Measurements from ENCODE around the gene NUP107.

The NUP107 gene

GRCh38 chr12:68743356-68743755 lies 56.6 kb downstream of the NUP107 start:
- no peak for DNase-seq

DNA sequence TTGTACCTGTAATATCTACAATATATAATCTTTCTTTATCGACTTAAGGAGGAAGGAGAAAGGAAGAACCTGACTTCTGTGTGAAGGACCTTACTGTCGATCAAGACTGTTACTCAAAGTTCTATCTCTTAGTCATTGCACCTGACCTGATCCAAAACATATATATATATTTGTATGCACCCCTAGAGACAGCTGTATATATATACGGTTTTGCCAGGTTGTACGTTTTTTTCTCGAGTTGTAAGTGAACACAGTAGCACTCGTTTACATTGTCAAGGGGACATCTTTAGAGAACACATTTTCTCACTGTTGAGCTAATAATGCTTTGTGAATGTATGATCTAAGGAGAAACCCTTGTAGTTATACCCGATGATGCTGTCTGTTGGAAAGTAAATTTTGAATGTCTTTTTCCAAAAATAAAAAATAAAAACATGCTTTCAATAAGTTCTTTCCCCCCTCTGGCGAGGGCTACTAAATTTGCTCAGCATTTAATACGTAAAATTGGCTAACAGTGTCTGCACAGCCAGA lies 58.7 kb downstream of the NUP107 start:
- DNase-seq = no peak

DNA sequence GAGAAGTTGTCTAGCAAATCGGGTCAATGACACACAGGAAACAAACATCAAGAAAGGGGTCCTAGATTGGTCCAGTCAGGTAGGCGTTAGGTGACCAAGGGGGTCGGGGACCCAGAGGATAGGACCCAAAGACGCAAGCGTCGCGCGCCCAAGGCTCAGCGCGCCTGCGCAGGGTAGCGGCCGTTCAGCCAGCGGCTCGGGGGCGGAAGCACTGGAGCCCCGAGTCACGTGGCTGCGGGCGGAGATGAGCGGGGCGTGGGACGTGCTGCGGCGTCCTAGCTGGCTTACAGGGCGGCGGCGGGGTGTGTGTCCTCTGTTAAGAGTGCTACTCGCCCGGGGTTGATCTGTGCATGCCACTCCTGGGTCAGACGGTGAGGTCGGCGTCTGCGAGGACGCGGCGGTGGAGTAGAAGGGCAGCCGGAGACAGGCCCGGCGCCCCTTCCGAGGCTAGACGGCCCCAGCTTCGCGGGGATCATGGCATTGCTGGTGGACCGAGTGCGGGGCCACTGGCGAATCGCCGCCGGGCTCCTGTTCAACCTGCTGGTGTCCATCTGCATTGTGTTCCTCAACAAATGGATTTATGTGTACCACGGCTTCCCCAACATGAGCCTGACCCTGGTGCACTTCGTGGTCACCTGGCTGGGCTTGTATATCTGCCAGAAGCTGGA lies 59.3 kb downstream of the NUP107 start, which contains the start of gene SLC35E3:
TSS of gene SLC35E3 (plus strand) at position 273 of the 668 bp plus-strand sequence. CDS start at position 475, 202 bp downstream.
- DNase-seq = peak; percentile 83 to 90

DNA sequence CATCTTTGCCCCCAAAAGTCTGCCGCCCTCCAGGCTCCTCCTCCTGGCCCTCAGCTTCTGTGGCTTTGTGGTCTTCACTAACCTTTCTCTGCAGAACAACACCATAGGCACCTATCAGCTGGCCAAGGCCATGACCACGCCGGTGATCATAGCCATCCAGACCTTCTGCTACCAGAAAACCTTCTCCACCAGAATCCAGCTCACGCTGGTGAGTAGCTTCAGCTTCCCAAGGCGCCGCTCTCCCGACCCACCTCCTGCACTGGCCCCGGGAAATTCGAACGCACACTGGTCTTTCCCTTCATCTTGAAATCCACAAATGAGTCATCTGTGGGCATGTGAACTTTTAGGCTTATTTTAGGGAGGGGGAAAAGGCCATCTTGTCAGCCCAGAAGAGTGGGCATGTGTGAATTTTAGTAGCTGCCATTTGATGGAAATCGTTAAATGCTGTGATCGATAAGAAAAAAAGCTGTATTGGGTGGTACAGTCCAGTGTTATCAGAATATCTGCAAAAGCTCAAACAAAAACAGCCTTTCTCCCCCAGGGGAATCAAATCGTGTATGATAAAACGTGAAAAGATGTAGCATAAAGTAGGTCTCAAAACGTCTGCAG lies 59.9 kb downstream of the NUP107 start:
- DNase-seq = peak; percentile 19 to 27

DNA sequence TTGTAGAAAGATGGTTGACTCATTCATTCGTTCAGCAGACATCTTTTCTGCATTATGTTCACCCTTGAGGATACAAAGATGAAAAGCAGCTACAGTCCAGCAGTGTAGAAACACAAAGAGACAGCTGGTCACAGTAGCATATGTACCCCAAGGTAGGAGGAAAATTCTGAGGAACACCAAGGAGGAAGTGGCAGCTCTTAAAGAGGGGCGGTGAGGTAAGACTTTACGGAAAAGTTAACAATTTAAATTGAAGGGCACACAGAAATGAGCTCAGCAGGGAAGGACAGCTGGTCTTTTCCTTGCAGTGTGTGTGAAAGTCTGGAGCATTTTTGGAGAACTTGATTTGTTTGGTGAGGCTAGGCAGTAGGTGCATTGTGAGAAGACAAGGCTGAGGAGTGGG lies 62.7 kb downstream of the NUP107 start:
- no peak for DNase-seq

DNA sequence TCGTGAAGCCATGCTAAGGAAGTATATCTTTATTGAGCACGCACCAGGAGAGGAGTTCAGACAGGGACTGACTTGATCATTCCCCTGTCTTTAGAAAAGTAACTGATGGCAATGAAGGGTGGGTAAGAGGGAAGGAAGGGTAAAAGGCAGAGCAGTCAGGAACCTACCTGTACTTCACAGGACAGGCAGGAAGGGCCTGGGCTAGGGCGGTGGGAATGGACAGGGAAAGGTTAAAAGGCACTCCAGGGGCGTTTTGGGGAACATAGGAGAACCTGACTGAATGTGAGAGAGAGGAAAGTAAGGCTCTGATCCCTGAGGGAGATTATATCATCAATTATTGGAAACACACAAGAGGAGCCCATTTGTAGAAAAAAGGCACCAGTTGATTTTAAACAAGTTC lies 63.1 kb downstream of the NUP107 start:
- DNase-seq = no peak

DNA sequence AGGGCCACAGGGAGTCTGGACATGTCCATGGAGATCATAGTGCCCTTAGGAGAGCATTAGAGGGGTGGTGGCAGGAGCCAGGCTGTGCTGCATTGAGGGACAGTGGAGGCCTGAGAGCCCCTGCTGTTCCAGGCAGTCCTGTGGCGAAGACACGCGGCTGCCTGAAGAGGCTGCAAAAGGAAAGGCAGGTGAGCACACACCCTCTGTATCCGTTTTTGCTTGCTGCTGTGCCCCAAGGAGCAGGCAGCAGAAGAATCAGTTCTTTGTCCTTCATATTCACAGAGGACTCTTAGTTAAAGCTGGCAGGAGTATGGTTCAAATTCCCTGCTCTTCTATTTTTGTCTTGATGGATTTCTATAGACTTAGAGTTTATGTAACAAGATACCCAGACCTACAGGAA lies 63.7 kb downstream of the NUP107 start:
- no peak for DNase-seq

DNA sequence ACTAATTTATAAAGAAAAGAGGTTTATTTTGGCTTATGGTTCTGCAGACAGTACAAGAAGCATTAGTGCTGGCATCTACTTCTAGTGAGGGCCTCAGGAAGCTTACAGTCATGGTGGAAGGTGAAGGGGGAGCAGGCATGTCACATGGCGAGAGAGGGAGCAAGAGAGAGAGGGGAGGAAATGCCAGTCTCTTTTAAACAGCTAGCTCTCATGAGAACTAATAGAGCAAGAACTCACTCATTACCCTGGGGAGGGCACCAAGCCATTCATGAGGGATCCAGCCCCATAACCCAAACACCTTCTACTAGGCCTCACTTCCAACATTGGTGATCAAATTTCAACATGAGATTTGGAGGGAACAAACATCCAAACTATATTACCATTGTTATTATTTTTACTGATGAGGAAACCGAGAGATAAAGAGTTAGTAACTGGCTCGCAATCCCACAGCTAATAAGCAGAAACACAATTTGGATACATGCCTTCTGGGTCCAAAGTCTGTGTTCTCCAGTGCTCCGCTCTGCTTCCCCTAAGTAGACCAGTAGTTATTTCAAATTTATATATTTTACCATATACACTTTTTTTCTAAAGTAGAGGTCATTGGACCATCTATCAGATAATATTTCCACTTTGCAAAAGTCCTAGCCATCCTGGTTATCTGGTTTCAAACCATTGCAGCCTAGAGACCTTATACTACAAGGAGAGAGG lies 68.9 kb downstream of the NUP107 start:
- no peak for DNase-seq

GRCh38 chr12:68759852-68760251 lies 73.1 kb downstream of the NUP107 start:
- DNase-seq = no peak

- DNase-seq = no peak
Observed at GRCh38 chr12:68760806-68761441, 74.1 kb downstream of the NUP107 start.

DNA sequence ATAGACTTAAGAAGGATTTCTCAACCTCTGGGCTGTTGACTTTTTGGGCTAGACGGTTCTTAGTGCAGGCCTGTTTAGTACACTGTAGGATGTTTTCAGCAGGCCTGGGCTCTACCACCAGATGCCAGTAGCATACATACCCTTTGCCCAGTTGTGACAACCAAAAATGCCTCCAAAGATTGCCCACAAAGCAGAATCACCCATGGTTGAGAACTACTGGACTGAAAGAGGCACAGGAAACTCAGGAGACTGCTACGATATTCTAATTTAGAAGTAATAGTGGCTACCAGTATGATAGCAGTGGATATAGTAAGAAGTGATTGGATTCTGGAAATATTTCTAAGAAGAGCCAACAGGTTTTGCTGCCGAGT lies 74.6 kb downstream of the NUP107 start:
- no peak for DNase-seq

GRCh38 chr12:68761901-68762630 lies 75.3 kb downstream of the NUP107 start:
- no peak for DNase-seq

DNA sequence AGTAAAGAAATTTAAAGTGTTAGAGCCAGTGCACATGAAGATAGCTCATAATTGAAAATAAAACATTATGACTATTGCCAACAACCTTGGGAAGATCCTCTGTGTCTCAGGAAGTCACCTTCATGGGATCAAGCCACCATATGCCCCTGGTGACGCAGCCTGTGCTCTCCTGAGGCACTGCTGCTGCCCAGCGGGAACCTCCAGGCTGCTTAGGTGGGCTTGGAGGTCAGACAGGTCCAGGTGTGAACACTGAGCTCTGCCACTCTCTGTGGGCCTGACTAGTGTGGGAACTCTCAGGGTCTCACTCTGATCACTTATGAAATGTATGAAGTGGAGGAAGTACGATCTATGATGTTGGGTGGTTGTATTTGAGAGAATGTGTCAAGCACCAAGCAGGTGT lies 75.9 kb downstream of the NUP107 start:
- DNase-seq = no peak

DNA sequence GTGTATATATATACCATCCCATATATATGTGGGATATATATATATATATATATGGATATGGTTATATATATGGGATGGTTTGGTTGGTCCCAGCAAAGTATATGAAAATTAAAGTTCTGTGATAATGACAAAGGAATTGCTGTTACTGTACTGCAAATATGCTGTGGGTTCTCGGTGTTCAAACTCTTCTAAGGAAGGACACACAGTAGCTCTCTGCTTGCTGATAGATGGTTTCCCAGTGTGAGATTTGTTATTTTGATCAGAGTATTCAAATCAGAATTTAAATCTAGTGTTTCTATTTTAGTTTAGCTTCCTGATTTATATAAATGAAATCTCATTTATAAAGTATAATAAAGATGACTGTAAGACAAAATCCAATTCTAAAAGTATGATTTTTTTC lies 78.9 kb downstream of the NUP107 start:
- DNase-seq = no peak

- DNase-seq = no peak
Observed at GRCh38 chr12:68766646-68767045, 79.9 kb downstream of the NUP107 start.

DNA sequence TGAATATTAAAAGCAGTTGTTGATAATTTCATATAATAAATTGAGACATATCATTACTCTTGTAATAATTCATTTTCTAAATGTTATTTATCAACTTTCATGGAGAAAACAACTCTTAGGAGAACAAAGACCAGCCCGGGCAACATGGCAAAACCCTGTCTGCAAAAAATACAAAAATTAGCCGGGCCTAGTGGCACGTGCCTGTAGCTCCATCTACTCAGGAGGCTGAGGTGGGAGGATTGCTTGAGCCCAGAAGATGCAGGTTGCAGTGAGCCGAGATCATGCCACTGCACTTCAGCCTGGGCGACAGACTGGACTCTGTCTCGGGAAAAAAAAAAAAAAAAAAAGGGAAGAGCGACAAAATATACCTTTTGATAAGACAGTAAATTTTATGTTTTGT lies 80.4 kb downstream of the NUP107 start:
- DNase-seq = no peak

DNA sequence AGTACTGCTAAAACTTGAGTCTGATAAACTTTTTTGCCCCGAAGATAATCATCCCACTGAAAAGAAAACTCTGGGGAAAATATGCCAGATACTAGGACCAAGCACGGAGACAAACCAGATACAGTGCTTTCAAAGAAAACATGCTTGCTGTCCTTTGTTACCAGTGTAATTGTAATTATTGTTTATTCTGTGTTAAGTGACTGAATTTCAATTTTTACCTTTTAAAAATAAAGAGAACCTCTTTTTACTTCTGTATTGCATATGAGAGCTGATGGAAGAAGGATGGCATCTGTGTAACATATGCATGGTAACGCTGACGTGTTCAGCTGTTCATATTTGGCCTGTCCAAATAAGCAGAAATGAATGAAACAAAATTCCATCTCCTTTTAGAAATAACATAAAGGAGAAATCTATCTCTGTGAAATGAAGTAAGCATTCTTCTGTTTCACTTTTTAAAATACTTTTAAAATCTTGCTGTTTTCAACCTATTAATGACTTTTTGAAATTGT lies 81.7 kb downstream of the NUP107 start:
- DNase-seq = no peak

DNA sequence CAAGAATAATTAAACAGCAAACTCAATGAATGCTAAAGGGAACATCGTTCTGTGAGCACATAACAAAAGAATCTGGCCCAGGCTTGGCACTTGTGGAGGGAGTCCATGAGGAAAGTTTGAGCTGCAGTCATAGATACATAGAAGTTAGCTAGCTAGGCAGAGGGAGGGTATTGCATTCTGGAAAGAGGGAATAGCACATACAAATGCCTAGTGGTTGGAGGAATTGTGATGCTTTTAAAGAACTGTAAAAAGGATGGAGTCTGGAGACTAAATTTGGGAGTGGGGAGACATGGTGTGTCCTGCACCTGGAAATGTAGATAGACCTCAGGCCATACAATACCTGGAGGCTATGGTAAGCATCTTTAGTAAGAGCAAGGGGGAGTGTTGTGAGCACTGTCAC lies 83.2 kb downstream of the NUP107 start:
- DNase-seq = no peak

GRCh38 chr12:68771223-68771925 lies 84.6 kb downstream of the NUP107 start:
- DNase-seq = no peak

GRCh38 chr12:68772714-68773113 lies 85.9 kb downstream of the NUP107 start:
- DNase-seq = no peak

GRCh38 chr12:68773582-68773981 lies 86.8 kb downstream of the NUP107 start:
- no peak for DNase-seq

DNA sequence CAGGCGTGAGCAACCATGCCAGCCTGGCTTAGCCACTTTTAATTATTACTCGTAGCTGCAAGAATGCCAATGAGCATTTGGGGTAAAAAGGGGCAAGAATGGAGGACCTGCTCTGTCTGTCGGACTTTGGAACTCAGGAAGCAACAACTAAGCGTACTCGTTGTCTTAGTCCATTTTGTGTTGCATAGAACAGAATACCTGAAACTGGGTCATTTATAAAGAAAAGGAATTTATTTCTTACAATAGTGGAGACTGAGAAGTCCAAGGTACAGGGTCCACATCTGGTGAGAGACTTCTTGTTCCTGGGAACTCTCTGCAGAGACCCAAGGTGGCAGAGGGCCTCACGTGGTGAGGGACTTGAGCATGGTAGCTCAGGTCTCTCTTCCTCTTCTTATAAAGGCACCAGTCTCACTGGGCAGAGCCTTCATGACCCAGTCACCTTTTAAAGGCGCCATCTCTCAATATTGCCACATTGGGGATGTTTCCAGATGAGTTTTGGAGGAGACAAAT lies 88.4 kb downstream of the NUP107 start:
- DNase-seq = no peak
